Measurements from ENCODE around the gene MINDY4.

Gene MINDY4

DNA sequence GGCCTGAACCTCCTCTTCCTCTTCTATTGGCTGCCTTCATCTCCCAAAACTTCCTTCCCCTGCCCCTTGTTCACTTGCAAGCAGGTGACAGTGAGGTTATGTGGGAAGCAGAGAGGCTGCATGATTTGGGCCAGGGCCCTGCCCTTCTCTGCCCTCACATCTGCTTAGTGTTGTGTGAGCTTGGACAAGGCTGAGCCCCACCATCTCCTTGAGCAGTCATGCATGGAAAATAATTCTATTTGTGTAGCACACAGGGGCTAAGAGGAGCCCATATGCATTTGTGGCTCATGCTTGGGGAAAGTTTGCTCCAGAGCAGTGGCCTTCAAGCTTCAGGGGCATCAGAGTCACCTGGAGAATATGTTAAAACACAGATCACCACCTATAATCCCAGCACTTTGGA is 113.7 kb downstream of the MINDY4 start:
- DNase-seq, result no peak

DNA sequence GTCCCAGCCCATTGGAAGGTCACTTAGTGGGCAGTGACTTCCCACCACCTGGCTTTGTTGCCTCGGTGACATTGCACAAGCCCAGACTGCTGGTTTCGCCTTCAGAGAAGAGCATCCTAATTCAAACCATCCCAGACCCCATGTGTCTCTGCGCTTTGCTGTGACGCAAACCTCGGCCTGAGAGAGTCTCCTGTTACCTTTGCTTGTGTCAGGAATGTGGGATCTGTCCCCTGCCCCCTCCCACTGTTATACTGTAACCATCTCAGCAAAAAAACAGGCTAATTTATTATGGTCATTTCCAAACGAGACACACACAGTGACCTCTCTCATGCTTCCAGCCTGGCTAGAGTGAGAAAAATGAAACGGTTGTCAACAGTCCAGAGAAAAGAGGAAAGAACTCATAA is 115.4 kb downstream of the MINDY4 start:
- no peak for DNase-seq

DNA sequence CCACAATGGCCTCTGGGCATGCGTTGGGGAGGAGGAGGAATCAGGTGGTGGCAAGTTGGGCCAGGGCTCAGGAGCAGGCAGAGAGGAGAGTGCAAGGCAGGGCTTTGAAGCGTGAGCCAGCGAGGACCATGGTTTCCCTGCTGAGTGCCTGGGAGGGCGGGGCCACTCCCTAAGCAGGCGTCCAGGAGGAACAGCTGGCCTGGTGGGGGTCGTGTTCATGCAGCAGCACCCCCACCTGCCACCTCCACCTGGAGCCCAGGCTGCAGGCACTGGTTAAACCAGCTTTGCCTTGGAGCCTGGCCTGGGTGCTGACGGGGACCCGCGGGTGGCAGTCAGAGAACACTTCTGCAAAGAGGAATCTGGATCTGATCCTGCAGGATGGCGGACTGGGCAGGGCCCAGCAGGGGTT is 116.3 kb downstream of the MINDY4 start:
- DNase-seq, result no peak

DNA sequence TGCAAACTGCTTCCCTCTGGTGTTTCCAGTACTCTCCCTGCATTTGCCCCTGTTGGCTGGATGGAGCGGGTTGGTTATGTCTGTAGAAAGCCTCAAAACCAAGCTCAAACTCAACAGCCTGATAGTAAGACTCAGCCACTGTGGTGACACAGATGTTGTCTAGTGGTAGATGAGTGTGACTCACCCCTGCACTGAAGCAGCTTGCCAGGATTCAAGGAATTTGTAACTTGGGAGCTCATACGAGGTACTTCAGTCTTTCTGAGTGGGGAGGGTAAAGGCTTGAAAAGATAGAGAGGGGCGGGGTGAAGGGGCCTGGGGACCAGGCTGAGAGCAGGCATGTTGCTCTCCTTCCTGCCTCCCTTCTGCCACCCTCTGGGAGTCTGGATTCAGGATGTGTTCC is 117.5 kb downstream of the MINDY4 start:
- peak; percentile 75 for DNase-seq

DNA sequence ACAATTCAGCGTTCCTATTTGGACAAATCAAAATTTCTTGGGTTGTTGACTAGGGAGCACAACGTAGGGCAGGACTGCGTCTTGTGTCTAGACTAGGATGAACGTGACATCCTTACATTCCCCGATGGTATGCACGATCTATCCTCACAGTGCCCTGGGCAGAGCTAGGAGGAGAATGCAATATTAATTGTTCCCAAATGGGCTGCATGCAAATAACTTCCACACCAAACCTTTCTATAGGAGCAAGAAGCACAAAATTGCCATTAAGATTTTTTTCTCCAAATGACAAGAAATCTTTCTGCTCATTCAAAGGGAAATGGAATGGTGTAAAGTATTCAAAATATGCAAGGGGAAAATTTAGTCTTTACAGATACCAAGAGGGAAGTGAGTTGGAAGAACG is 119.0 kb downstream of the MINDY4 start:
- no peak for DNase-seq

DNA sequence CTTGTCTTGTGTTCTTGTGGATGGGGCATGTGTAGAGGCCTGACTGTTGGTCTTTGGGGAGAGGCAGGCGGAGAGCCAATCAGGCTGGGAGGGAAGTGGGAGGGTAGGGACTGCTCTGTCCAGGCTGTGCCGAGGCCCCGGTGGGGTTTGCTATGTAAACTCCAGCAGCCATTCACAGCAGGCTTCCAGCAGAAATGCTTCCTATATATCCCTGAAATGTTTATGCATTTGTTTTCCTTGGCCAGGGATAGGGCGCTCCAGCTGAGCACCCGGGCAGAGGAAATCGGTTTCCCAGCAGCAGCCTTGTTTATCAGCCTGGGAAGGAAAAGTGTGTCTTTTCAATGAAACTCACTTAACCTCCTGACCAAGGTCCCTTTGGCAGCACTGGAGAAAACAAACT is 122.1 kb downstream of the MINDY4 start:
- DNase-seq, result no peak

DNA sequence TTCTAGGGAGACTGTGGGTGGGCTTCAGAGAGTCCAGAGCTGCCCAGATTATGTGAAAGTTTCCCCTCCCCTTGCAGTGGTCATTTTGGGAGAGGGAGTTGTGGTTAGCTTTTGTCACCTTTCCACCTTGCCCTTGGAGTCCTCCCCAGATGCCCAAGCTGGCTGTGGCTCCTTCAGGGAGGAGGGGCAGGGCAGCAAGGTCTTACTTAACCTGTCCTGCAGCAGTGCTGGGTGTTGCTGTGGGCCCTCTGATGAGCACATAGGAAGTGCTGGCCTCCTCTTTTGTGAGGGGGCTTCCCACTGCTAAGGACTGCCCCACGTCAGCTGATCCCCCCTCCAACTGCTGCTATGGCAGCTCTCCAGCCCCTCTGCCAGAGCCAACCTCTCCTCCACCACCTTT is 122.8 kb downstream of the MINDY4 start:
- no peak for DNase-seq

DNA sequence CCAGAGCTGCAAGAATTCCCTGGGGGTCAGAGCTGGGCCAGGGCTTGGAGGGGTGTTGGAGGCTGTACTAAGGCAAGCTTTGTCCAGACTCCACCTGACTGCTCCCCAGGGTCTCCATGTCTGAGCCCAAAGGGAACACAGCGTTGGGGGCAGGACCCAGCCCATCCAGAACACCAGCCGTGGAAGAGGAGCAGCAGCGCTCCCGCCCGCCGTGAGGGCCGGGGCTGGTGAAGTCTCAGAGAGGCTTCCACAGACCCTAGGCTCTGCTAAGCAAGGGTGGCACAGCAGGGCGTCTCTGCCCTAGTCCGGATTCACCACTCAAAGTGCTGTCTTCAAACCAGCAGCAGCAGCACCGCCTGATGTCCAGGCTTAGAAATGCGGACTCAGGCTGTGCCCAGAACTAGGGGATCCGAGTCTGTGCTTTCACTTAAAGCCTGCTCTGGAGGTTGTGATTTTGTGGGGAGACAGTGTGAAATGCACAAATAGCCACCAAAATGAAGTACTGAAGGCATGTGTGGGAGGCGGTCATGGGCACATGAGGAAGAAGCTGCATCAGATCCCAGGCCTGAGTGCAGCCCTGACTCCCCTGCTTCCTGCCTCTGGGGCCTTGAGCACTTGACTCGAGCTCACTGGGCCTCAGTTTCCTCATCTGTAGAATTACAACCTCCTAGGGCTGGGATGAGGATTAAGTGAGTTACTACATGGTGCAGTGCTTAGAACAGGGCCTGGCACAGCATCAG is 123.8 kb downstream of the MINDY4 start:
- no peak for DNase-seq

DNA sequence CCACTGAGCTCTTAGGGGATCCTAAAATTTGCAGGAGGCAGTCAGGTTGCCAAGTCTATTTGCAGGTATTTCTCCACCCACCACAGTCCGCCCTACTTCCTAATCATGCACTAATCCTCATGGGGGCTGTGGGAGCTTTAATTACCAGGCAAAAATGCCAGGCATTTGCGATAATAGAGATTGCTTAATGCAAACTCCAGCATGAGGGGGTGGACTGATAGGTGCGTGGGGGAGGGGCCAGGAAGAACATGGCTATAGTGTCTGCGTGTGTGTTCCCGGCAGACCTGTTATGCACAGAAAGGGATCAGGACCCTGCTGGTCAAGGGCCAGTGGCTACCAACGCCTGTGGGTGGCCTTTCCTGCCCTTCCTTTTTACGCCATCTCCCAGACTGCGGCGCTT is 124.8 kb downstream of the MINDY4 start:
- DNase-seq, result no peak

DNA sequence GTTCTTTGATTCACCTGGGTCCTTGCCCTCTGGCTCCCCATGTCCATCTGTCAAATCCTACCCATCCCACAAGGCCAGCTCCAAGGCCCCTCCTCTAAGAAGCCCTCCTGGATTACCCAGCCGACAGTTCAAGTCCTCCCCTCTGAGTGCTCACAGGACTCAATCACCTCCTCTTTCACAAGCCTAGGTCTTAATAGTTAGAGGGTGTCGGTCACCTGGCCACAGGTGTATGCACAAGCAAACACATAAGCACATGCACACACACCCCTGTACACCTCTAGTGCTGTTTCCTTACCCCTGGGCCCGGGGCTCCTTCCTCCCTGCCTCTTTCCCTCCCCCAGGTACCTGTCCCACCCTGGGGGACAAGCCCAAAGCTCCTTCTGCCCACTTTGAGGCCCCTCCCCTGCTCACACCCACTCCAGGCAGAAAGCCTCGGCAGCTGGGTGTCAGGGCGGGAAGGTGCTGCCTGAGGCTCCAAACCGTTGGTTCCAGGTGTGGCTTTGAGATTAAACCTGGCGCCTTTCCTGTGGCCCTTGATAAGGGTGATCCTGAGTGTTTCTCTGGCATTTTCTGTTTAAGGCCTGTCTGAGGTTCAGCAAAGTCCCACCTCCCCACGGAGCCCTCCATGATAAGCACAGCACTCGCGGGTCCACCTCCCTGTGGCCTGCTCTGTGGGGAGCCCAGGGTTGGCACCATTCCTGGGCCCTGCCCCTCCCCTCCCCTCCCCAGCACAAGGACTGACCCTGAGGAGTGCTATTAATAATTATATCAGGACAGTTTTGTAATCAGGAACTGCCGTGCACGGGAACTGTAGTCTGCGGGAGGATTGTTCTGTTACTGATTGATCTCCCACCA is 125.8 kb downstream of the MINDY4 start:
- DNase-seq, result no peak

DNA sequence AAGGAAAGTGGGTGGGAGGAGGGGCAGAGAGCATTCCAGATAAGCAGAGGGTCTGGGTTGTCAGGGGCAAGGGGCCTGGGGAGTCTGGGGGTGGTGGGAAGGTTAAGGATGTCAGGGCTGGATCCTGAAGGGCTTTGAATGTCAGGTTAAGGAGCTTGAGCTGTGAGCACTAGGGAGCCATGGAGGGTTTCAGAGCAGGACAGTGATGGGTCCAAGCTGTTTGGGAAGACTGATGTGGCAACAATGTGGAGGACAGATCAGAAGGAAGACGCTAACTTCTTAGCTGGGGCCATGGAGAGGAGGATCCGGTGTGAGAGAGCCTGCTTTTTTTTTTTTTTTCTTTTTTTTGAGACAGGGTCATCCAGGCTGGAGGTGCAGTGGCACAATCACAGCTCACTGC is 126.6 kb downstream of the MINDY4 start:
- no peak for DNase-seq

DNA sequence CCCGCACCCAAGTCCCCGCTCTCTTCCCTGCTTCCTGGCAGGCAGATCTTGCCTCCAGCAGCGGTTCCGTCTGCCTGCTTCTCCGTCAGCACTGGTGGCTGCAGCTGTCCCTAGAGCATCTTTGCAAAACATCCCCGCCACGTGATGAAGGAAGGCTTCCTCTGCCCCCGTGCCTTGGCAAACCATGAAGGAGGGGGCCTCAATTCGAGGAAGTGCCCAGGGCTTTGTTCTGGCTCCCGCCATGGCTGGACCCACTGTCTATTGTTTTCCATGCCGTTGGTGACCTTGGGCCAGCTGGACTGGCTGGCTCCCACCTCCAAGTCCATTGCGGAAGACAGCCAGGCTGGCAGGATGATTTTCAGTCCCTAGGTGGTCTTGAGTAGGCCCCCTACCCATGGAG is 127.2 kb downstream of the MINDY4 start:
- DNase-seq, result no peak

DNA sequence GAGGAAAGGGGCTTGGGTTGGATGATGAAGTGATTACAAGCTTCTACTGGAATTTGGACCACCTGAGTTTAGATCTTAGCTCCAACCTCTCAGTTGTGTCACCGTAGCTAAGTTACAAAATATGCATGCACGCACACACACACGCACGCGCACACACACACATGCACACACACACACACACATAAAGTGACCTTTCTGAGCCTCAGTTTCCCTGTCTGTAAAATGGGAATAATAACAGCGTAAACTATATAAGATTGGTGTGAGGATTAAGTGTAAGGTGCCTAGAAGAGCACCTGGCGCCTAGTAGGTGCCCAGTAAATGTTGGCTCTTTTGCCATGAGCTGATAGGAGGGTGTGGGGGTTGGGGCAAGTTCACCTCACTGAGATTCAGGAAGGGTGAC is 127.8 kb downstream of the MINDY4 start:
- no peak for DNase-seq

DNA sequence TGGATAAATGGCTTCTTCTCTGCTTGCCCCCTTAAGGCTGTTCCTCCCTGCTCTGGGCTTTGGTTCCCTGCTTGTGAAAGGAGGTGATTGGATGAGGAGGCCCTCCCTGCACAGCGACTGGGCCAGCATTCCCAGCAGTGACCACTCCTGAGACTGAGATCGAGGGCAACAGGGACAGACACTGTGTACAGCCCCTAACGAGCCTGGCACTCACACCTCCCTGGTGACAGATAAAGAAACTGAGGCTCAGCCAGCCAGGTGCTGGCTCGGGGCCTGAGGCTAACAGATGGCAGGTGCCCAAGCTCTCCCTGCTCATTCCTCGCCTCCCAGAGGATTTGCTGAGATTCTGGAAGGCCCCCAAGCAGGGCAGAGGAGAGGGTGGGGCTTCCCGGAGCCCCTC is 128.4 kb downstream of the MINDY4 start:
- no peak for DNase-seq

DNA sequence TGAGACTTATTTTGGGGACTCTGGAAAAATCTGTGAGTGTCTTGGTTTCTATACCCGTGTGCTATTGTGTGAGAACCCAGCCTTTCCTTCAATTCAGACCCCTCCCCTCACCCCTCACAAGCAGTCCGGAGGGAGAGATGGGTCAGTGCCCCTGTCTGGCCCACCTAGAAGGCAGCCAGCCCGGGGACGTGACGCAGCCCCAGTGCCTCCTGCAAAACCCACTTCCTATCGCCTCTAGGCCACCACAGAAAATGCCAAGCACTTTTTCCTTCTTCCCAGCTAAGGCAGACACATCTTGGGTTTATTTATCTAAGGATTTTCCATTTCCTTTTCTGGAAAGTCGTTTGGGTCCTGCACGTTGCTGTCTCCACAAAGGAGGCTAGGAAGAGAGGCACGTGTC is 128.8 kb downstream of the MINDY4 start:
- DNase-seq, result no peak

DNA sequence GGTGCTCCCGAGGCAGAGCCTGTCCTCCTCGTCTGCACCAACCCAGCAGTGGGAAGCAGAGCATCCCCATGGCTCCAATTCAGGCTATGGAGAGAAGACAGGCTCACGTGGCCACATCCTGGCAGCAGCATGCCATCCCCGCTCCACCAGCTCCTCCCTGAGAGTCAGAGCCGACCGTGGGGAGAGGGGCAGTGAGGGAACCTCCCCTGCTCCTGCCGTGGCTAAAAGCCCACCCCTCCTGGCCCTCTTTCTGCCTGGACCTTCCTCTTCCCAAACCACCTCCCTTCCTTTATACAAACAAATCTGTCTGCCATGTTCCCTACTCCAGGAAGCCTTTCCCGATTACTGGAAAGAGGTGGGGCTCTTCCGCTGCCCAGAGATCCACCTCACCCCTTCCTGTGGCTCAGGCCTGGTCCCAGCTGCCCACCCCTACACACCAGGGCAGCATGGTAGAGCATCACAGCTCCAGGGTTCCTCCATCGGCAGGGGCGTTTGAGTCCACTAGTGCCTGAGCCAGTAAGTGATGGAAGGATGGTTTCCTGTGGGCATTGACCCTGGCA is 129.7 kb downstream of the MINDY4 start:
- no peak for DNase-seq

DNA sequence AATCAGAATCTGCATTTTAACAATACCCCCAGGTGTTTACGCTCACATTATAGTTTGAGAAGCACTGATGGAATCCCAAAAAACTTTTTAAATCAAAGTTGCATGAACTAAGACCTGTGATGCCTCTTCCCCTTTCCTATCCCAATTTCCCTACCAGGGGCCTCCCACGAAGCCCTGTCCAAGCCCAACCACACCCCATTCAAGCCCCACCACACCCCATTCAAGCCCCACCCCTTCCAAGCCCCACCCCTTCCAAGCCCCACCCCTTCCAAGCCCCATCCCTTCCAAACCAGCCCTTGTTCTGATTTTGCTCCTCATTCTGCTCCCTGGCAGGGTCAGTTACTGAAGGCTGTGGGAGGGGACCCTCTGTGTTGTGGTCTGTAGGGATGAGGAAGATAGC is 130.6 kb downstream of the MINDY4 start:
- no peak for DNase-seq

DNA sequence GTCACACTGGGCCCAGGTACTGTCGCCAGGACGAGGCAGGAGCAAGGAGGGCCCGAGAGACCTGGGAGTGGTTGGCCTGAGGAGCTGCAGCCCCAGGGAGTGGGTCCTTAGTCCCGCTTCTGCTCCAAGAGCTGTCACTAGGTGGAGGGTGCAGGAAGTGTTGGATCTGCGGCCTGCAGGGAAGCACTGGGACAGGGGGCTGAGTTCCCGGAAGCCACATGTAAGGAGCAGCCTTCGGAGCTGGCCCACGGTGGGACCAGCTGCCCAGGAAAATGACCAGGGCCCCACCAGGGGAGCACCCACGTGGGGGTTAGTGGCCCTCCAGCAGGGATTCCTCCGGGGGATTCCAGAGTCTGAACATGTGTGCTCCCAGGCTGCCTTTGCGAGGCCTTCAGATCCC is 131.2 kb downstream of the MINDY4 start:
- no peak for DNase-seq

DNA sequence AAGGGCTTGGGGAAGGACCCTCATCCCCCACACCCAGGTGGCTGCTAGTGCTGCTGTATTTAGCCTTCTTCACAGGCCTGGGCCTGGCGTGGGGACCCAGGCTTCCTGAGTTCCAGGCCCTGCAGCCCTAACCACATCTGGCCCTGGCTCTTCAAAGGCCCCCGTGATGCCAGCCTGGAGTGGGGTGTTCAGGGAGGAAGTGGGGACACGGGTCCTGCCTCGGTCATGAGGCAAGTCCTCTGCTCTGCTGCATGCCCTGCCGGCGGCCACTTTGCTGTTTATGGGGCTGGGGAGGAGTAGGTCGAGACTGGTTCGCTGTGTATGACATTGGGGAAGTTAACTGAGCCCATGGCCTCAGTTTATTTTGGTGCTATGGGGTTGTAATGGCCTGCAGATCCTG is 131.9 kb downstream of the MINDY4 start:
- DNase-seq, result no peak

DNA sequence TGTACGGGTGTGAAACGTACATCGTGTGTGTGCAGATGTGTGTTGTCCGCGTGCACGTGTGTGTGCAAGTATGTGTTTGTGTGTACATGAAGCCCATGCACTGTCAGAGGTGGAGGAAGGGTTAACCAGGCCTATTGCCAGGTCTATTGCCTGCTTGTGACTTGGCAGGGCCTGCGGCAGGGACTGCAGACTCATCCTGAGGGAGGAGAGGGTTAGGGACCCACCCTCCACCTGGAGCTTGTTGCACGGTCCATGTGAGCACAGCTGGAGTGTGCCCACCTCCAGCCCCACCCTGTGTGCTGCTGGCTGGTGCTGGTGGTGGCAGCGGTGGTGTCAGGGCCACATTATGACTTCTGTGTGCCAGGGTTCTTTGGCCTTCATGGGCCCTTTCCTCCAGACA is 133.3 kb downstream of the MINDY4 start:
- DNase-seq, result no peak

DNA sequence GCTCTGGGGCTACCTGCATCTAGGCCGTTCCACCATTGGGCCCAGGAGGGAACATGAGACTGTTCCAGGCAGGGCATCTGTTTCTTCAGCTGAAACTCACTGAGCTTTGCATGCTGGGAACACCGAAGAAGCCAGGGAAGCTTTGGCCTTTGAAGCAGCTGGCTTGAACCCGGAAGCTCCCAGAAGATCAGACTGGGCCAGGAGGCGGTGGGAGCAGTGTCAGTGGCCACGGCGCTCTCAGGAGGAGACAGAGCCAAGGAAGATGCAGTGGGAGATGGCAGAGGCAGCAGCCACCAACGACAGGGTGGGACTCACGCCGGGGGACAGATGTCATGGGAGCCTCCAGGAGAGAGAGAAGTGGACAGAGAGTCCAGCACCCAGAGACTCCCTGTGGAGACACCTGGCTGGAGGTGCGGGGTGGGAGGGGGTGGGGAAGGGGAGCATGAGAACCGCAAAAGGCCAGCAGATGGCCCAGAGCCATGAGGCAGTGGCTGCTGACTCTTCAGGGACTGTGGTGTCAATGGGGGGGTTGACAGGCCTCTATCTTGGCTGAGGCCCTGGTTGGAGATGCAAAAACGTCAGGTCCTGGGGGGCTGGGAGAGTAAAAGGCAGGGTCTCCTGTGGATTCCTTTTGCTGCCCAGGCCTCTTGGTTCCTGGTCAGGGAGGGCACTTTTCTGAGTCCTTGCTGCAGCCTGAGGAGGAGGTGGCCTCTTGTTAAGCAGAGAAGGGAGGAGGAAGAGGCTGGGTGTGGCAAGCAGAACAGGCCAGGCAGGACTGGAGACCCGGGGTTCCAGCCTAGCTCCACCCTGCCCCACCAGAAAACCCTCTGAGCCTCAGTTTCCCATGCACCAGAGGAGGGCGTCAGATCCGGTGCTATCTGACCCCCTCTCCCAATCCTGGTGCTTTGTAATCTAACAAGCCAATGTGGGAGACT is 134.1 kb downstream of the MINDY4 start:
- DNase-seq, result no peak

DNA sequence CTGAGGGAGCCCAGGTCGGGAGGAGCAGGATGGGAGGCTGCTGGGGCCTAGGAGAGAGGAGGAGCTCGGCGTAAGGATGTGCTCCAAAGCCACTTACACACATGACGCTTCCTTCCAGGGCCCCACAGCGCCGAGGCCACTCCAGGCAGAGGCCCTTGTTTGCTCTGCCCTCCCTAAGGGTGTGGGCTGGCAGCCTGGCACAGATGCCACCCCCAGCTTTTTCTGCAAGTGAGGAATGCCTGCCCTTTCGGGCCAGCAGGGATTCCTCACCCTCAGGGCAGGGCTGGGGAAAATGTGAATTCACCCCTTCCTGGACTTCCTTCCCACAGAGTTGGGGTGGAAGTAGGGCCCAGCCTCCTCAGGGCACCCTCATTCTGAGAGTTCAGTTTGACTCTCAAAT is 134.8 kb downstream of the MINDY4 start:
- DNase-seq, result no peak

All from amniotic stem cell (primary cell).